HepG2 (cell line): ENCODE measurements around the gene KRT15. TPM values are rescaled to one million over a fixed set of nuclear protein-coding genes. Genes with fewer than 3 reads are reported as not detected.

Experiments used
- ATAC-seq: fragments of 200-7000 bp; cut with Tn5 transposase; 3 replicates; pipeline ENCODE4 v1.9.1; 2020; ENCODE audit warnings: mild to moderate bottlenecking, moderate library complexity
- BruUV-seq: library from RNA; stranded (reverse); fragments of 400-500 nt; replicated peaks from 2 replicates; lab custom pipeline; 2021; lab: Mats Ljungman, UMichigan
- CTCF ChIA-PET: fragments of 300-600 bp; formaldehyde crosslinking; extraction: SDS; loops from one replicate; lab custom pipeline; 2021; ENCODE audit warnings: low total read pairs, inconsistent platforms, low intra/inter-chr PET ratio; lab: Yijun Ruan, JAX
- POLR2A ChIA-PET: fragments of 350-600 bp; sonication (Branson Sonifier 250); formaldehyde crosslinking; loops from one replicate; lab custom pipeline; 2020; ENCODE audit warnings: antibody characterized with exemption, inconsistent platforms; lab: Yijun Ruan, JAX
- DNase-seq: peaks from one replicate; pipeline ENCODE4 v3.0.0-alpha.2; 2015; ENCODE audit warnings: low spot score
- FAIRE-seq: peaks from 3 replicates; lab custom pipeline; 2011; peaks lifted over from hg19 to GRCh38; lab: Jason Lieb, UNC
- H2AFZ ChIP-seq: one replicate; pipeline ENCODE4 v1.6.1; 2011; ENCODE audit warnings: low read length, inconsistent platforms
- H3K27ac ChIP-seq: fragments of 300-600 bp; 3 replicates; pipeline ENCODE4 v1.8.0; 2011; ENCODE audit warnings: mixed run types, mild to moderate bottlenecking, mixed read lengths, low read length, inconsistent platforms; ENCODE audit not compliant: insufficient read depth; ENCODE audit errors: extremely low read length
- H3K27me3 ChIP-seq, 2 experiments: fragments of 200-600 bp in 1 of 2; 2 replicates in 1 of 2; 3 replicates in 1 of 2; pipeline versions ENCODE4 v1.6.0 to v1.8.0; 2011; ENCODE audit warnings: low read length in 2 of 2, mild to moderate bottlenecking in 2 of 2, moderate library complexity in 2 of 2, inconsistent platforms in 1 of 2; ENCODE audit not compliant: insufficient read depth in 2 of 2, control insufficient read depth in 1 of 2
- H3K36me3 ChIP-seq, 2 experiments: fragments of 200-600 bp in 1 of 2; replicated peaks in 1 of 2; 2 replicates in 1 of 2; 3 replicates in 1 of 2; pipeline versions ENCODE4 v1.5.1 to v1.8.0; 2011; ENCODE audit warnings: low read length in 2 of 2, inconsistent platforms in 1 of 2; ENCODE audit not compliant: insufficient read depth in 2 of 2, control insufficient read depth in 1 of 2
- H3K4me1 ChIP-seq: 2 replicates; pipeline ENCODE4 v1.5.1; 2012; ENCODE audit warnings: low read length, inconsistent platforms; ENCODE audit not compliant: insufficient read depth
- H3K4me2 ChIP-seq: 2 replicates; pipeline ENCODE4 v1.6.0; 2011; ENCODE audit warnings: low read depth, low read length, inconsistent platforms
- H3K4me3 ChIP-seq, 3 experiments: fragments of 200-600 bp in 1 of 3; sonication (generic), shearing (Covaris generic) in 1 of 3; replicated peaks in 1 of 3; 2 replicates each; pipeline ENCODE4 v1.5.1; 2011 to 2016; ENCODE audit warnings: low read length in 3 of 3, inconsistent platforms in 2 of 3, low read depth in 2 of 3, mild to moderate bottlenecking in 2 of 3, control low read depth in 1 of 3, mixed read lengths in 1 of 3; ENCODE audit not compliant: insufficient read depth in 1 of 3
- H3K79me2 ChIP-seq: one replicate; pipeline ENCODE4 v1.6.1; 2011; ENCODE audit warnings: low read length, inconsistent platforms; ENCODE audit not compliant: insufficient read depth
- H3K9ac ChIP-seq: 2 replicates; pipeline ENCODE4 v1.6.0; 2011; ENCODE audit warnings: mild to moderate bottlenecking, low read depth, low read length, inconsistent platforms; ENCODE audit not compliant: insufficient read depth
- H3K9me3 ChIP-seq: 2 replicates; pipeline ENCODE4 v1.5.1; 2012; ENCODE audit warnings: mild to moderate bottlenecking, low read length
- H4K20me1 ChIP-seq: 2 replicates; pipeline ENCODE4 v1.6.0; 2011; ENCODE audit warnings: inconsistent platforms, mild to moderate bottlenecking, low read length, moderate library complexity; ENCODE audit not compliant: insufficient read depth
- BCL6 ChIP-seq: IDR thresholded peaks from 2 replicates; pipeline ENCODE4 v1.6.1; 2016; ENCODE audit warnings: missing genetic modification reagents, missing compliant biosample characterization
- CBX5 ChIP-seq: sonication (generic); formaldehyde crosslinking; IDR thresholded peaks from 2 replicates; pipeline ENCODE4 v1.4.0; 2020; ENCODE audit warnings: missing genetic modification reagents, borderline replicate concordance
- CHD4 ChIP-seq: fragments of 200-600 bp; sonication (generic); IDR thresholded peaks from 2 replicates; pipeline ENCODE4 v1.7.0; 2017; ENCODE audit warnings: mild to moderate bottlenecking, low read length, borderline replicate concordance
- CREBL2 ChIP-seq: sonication (generic); formaldehyde crosslinking; IDR thresholded peaks from 2 replicates; pipeline ENCODE4 v1.8.1; 2023; ENCODE audit warnings: missing genetic modification reagents, mild to moderate bottlenecking, borderline replicate concordance
- DPF2 ChIP-seq: sonication (generic); formaldehyde crosslinking; IDR thresholded peaks from 2 replicates; pipeline ENCODE4 v1.4.0; 2020; ENCODE audit warnings: mild to moderate bottlenecking, low read depth, missing genetic modification reagents, borderline replicate concordance
- GATAD1 ChIP-seq: IDR thresholded peaks from 2 replicates; pipeline ENCODE4 v1.6.1; 2016; ENCODE audit warnings: missing genetic modification reagents, missing compliant biosample characterization
- KLF13 ChIP-seq: sonication (generic); formaldehyde crosslinking; IDR thresholded peaks from 2 replicates; pipeline ENCODE4 v1.4.0; 2020; ENCODE audit warnings: mild to moderate bottlenecking, missing genetic modification reagents
- KLF9 ChIP-seq: IDR thresholded peaks from 2 replicates; pipeline ENCODE4 v1.6.1; 2016; ENCODE audit warnings: low read depth
- SIX1 ChIP-seq: sonication (generic); formaldehyde crosslinking; IDR thresholded peaks from 2 replicates; pipeline ENCODE4 v1.4.0; 2020; ENCODE audit warnings: missing genetic modification reagents, borderline replicate concordance
- SIX4 ChIP-seq: sonication (generic); formaldehyde crosslinking; IDR thresholded peaks from 2 replicates; pipeline ENCODE4 v1.4.0; 2020; ENCODE audit warnings: missing genetic modification reagents
- SP5 ChIP-seq: IDR thresholded peaks from 2 replicates; pipeline ENCODE4 v1.6.1; 2016; ENCODE audit warnings: low read depth, borderline replicate concordance
- ZMYM3 ChIP-seq: sonication (generic); formaldehyde crosslinking; IDR thresholded peaks from 2 replicates; pipeline ENCODE4 v1.5.1; 2020; ENCODE audit warnings: mild to moderate bottlenecking, missing genetic modification reagents
- ZNF207 ChIP-seq: fragments of 450-650 bp; IDR thresholded peaks from 2 replicates; pipeline ENCODE4 v1.6.1; 2016; ENCODE audit warnings: antibody characterized with exemption, borderline replicate concordance
- ZNF225 ChIP-seq: sonication (generic); formaldehyde crosslinking; IDR thresholded peaks from 2 replicates; pipeline ENCODE4 v1.4.0; 2020; ENCODE audit warnings: mild to moderate bottlenecking, missing genetic modification reagents
- ZNF619 ChIP-seq: sonication (generic); formaldehyde crosslinking; IDR thresholded peaks from 2 replicates; pipeline ENCODE4 v1.4.0; 2020; ENCODE audit warnings: mild to moderate bottlenecking, missing genetic modification reagents
- WGBS: methylation state at CpG from one replicate; pipeline ENCODE4 v1.1.6; 2017; ENCODE audit warnings: low lambda C conversion rate; 5-methylcytosine and 5-hydroxymethylcytosine counted together
- in situ Hi-C: cut with HindIII; loops from 2 replicates; pipeline ENCODE4 v1.10.0; 2017; ENCODE audit warnings: low pct_unique_long_range_greater_than_20kb; ENCODE audit not compliant: extremely low pct_ligation_motif_present
- intact Hi-C: fragments of 100-400 bp; cut with micrococcal nuclease; formaldehyde crosslinking; loops from one replicate; pipeline ENCODE4 v1.10.0; 2022; ENCODE audit not compliant: unreplicated experiment
- polyA plus RNA-seq, 8 experiments: library from polyadenylated mRNA; depleted of rRNA in 3 of 8; stranded (reverse) in 7 of 8; unstranded in 1 of 8; fragments of >200 nt; fragmentation: Illumina TruSeq in 4 of 8; extraction: Trizol in 4 of 8; gene quantifications; 2 replicates each; pipeline versions ENCODE4 v1.2.1 to v1.2.3, GENCODE V29; 2011 to 2016; ENCODE audit warnings: low read depth in 4 of 8, missing spikeins in 1 of 8, mixed read lengths in 1 of 8; ENCODE audit not compliant: insufficient read depth in 1 of 8
- total RNA-seq, 5 experiments: library from RNA; depleted of rRNA; stranded (reverse); fragments of >200 nt; fragmentation: Illumina TruSeq; extraction: Trizol; gene quantifications; 2 replicates each; pipeline ENCODE4 v1.2.3, GENCODE V29; 2016; ENCODE audit warnings: low read depth in 1 of 5
- TF ChIP-seq, protein P1 (sequence below): sonication (generic); formaldehyde crosslinking; conservative IDR thresholded peaks from 2 replicates; pipeline ENCODE4 v1.8.0; 2022; ENCODE audit warnings: missing genetic modification reagents
- TF ChIP-seq, protein P2 (sequence below): sonication (generic); formaldehyde crosslinking; IDR thresholded peaks from 2 replicates; pipeline ENCODE4 v1.4.0; 2020; ENCODE audit warnings: missing genetic modification reagents
- TF ChIP-seq, protein P3 (sequence below): sonication (generic); formaldehyde crosslinking; IDR thresholded peaks from 2 replicates; pipeline ENCODE4 v1.8.0; 2022; ENCODE audit warnings: missing genetic modification reagents, mild to moderate bottlenecking, moderate library complexity, borderline replicate concordance

The KRT15 gene
- total and polyA plus RNA-seq, 2 of the 13 experiments (the other 11 are each of a cell fraction or from before 2014, with no cell fraction given), result 0.46 to 0.63 TPM

- TF ChIP-seq GATAD1 (CRISPR knock-in tag) (no peak), SIX1 (CRISPR knock-in tag) (no peak), CBX5 (CRISPR knock-in tag) (no peak), KLF13 (CRISPR knock-in tag) (no peak), ZMYM3 (CRISPR knock-in tag) (no peak), BCL6 (CRISPR knock-in tag) (no peak), CREBL2 (CRISPR knock-in tag) (no peak)
- TF ChIP-seq, protein P1, sequence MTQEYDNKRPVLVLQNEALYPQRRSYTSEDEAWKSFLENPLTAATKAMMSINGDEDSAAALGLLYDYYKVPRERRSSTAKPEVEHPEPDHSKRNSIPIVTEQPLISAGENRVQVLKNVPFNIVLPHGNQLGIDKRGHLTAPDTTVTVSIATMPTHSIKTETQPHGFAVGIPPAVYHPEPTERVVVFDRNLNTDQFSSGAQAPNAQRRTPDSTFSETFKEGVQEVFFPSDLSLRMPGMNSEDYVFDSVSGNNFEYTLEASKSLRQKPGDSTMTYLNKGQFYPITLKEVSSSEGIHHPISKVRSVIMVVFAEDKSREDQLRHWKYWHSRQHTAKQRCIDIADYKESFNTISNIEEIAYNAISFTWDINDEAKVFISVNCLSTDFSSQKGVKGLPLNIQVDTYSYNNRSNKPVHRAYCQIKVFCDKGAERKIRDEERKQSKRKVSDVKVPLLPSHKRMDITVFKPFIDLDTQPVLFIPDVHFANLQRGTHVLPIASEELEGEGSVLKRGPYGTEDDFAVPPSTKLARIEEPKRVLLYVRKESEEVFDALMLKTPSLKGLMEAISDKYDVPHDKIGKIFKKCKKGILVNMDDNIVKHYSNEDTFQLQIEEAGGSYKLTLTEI (CRISPR knock-in tag), result no peak
These were observed 42.9 kb upstream of the KRT15 start (continued) for GRCh38 chr17:41561554-41561953.

DNA sequence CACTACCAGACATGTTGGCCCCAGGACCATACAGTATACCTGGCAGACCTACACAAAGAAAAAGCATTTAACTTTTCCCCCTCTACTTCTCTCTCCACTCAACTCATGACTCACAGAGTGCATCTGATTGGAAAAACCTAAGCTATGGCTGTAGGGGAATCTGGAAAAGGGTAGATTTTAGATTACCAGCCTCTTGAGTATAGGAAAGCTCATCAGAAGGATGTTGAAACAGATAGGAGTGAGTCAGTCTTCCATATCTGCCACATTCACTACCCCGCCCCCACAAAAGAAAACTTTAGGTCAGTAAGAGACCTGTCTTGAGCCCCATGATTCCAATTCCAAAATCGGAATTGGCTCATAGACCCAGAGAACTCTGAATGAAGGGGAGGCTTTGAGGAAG, 40.9 kb upstream of the KRT15 start:
- intact Hi-C loops, result no loop called here
- Histone ChIP-seq H3K4me1 (no peaks in the 10 kb centered on the region), H3K27ac (no peak overlapping the region), H2AFZ (no peak overlapping the region), H4K20me1 (no peaks in the 10 kb centered on the region), H3K4me3 (no peak overlapping the region), H3K27me3 (peaks cover 1 to 28% of the 10 kb centered on the region in 2 experiments; a peak in 3 of 5 replicates), H3K9ac (no peak overlapping the region), H3K4me2 (no peak overlapping the region), H3K36me3 (no peaks in the 10 kb centered on the region), H3K79me2 (no peaks in the 10 kb centered on the region), H3K9me3 (no peaks in the 10 kb centered on the region)
- ATAC-seq (no peak), FAIRE-seq (no peak), DNase-seq (no peak)
- POLR2A ChIA-PET, result interaction anchor here (1.2 kb wide), 1 partner anchor 10 kb away, joined by 3 read pairs; no protein-coding TSS in a partner anchor
- 2% methylated on average over 2 of the region's 2 CpGs for WGBS
- in situ Hi-C loops, result no loop called here
- CTCF ChIA-PET, result no interaction called here
- BruUV-seq, result no TSS peak
- TF ChIP-seq SP5 (CRISPR knock-in tag), result no peak
- TF ChIP-seq ZNF207, result no peak
- no peak for TF ChIP-seq SIX4
- TF ChIP-seq ZNF619 (CRISPR knock-in tag), result no peak
- no peak for TF ChIP-seq KLF9
- no peak for TF ChIP-seq DPF2 (CRISPR knock-in tag)
- TF ChIP-seq CHD4, result no peak
- TF ChIP-seq, protein P2, sequence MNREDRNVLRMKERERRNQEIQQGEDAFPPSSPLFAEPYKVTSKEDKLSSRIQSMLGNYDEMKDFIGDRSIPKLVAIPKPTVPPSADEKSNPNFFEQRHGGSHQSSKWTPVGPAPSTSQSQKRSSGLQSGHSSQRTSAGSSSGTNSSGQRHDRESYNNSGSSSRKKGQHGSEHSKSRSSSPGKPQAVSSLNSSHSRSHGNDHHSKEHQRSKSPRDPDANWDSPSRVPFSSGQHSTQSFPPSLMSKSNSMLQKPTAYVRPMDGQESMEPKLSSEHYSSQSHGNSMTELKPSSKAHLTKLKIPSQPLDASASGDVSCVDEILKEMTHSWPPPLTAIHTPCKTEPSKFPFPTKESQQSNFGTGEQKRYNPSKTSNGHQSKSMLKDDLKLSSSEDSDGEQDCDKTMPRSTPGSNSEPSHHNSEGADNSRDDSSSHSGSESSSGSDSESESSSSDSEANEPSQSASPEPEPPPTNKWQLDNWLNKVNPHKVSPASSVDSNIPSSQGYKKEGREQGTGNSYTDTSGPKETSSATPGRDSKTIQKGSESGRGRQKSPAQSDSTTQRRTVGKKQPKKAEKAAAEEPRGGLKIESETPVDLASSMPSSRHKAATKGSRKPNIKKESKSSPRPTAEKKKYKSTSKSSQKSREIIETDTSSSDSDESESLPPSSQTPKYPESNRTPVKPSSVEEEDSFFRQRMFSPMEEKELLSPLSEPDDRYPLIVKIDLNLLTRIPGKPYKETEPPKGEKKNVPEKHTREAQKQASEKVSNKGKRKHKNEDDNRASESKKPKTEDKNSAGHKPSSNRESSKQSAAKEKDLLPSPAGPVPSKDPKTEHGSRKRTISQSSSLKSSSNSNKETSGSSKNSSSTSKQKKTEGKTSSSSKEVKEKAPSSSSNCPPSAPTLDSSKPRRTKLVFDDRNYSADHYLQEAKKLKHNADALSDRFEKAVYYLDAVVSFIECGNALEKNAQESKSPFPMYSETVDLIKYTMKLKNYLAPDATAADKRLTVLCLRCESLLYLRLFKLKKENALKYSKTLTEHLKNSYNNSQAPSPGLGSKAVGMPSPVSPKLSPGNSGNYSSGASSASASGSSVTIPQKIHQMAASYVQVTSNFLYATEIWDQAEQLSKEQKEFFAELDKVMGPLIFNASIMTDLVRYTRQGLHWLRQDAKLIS (CRISPR knock-in tag), result no peak
- TF ChIP-seq ZNF225 (CRISPR knock-in tag), result no peak
- TF ChIP-seq, protein P3, sequence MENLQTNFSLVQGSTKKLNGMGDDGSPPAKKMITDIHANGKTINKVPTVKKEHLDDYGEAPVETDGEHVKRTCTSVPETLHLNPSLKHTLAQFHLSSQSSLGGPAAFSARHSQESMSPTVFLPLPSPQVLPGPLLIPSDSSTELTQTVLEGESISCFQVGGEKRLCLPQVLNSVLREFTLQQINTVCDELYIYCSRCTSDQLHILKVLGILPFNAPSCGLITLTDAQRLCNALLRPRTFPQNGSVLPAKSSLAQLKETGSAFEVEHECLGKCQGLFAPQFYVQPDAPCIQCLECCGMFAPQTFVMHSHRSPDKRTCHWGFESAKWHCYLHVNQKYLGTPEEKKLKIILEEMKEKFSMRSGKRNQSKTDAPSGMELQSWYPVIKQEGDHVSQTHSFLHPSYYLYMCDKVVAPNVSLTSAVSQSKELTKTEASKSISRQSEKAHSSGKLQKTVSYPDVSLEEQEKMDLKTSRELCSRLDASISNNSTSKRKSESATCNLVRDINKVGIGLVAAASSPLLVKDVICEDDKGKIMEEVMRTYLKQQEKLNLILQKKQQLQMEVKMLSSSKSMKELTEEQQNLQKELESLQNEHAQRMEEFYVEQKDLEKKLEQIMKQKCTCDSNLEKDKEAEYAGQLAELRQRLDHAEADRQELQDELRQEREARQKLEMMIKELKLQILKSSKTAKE (CRISPR knock-in tag), result no peak
